ENCODE results near the gene ELOVL1.

GRCh38 chr1:43354936-43355335 is 12.9 kb downstream of the ELOVL1 start:
- TF ChIP-seq, protein P1, sequence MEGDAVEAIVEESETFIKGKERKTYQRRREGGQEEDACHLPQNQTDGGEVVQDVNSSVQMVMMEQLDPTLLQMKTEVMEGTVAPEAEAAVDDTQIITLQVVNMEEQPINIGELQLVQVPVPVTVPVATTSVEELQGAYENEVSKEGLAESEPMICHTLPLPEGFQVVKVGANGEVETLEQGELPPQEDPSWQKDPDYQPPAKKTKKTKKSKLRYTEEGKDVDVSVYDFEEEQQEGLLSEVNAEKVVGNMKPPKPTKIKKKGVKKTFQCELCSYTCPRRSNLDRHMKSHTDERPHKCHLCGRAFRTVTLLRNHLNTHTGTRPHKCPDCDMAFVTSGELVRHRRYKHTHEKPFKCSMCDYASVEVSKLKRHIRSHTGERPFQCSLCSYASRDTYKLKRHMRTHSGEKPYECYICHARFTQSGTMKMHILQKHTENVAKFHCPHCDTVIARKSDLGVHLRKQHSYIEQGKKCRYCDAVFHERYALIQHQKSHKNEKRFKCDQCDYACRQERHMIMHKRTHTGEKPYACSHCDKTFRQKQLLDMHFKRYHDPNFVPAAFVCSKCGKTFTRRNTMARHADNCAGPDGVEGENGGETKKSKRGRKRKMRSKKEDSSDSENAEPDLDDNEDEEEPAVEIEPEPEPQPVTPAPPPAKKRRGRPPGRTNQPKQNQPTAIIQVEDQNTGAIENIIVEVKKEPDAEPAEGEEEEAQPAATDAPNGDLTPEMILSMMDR (IDR thresholded peaks at IDR 0.05), result no peak
- TF ChIP-seq POLR2A (IDR thresholded peaks at IDR 0.05), result no peak

All from esophagus squamous epithelium (tissue), 4 donors.